Inferior parietal cortex (tissue), 1 donor: ENCODE measurements around the gene ZNF219.

Source experiments
- DNase-seq: peaks from one replicate; pipeline ENCODE4 v3.0.0-alpha.2; 2016; ENCODE audit errors: extremely low spot score

Gene ZNF219

GRCh38 chr14:21087294-21088091 is 11.0 kb downstream of the ZNF219 start:
- peak; percentile 71 for DNase-seq

- no peak for DNase-seq
Measured at GRCh38 chr14:21086908-21087293, 11.6 kb downstream of the ZNF219 start.

DNA sequence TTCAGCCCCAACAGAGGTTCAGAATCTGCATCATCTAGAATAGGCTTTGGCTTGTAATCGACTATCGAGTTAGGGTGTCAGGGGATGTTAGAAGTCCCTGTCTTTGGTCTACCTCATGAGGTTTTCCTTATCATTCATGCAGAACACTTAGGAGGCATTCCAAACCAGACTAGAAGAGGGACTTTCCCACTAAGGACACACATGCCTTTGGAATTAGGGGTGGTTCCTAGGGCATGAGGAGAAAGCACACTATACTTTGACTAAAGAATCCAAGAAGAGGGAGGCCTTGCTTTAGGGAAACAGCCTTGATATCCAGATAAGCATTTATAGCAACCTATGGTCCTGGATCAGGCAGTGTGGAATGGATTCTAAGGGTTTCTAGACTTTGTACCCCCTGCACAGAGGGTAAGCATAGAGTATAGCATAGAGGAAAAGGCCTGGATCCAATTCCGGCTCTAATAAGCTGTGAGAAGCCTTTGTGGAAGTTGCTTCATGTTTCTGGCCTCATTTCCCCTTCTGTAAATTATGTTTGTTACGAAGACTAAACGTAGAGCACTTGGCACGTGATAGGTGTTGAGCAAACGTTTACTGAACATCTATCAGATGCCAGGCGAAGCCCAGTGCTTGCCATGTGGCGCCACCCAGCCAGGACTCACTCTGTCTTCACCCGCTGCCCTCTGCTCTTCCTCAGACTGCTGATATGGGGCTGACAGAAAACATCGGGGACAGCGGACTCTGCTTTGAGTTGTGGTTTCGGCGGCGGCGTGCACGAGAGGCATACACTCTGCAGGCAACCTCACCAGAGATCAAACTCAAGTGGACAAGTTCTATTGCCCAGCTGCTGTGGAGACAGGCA is 13.2 kb downstream of the ZNF219 start:
- DNase-seq: no peak

- no peak for DNase-seq
Measured at GRCh38 chr14:21084396-21084795, 14.1 kb downstream of the ZNF219 start.

DNA sequence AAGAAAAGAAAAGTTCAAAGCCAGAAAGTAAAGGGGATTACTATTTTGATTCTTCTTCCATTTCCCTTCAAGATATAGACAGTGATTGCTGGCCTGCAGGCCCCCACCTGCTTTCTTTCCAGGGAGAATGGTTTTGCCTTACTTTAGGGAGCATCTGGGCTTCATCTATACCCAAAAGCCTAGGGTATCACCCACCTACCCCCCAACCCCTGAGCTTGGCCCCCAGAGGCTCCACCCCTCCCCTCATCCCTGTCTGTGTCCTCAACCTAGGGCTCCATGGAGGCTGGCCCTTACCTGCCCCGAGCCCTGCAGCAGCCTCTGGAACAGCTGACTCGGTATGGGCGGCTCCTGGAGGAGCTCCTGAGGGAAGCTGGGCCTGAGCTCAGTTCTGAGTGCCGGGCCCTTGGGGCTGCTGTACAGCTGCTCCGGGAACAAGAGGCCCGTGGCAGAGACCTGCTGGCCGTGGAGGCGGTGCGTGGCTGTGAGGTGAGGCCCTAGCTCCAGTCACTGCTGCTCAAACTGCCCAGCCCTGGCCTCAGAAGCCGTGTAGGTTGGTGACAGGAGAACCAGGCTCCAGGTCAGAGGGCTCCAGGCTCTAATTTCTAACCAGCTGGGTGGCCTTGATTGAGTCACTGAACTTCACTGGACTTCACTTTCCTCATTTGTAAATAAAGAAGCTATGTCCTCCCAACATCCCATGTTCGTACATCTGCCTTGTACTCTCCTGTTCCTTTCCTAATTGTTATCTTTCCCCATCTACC is 14.7 kb downstream of the ZNF219 start:
- no peak for DNase-seq

- DNase-seq: no peak
Measured at GRCh38 chr14:21081521-21082142, 16.8 kb downstream of the ZNF219 start.

DNA sequence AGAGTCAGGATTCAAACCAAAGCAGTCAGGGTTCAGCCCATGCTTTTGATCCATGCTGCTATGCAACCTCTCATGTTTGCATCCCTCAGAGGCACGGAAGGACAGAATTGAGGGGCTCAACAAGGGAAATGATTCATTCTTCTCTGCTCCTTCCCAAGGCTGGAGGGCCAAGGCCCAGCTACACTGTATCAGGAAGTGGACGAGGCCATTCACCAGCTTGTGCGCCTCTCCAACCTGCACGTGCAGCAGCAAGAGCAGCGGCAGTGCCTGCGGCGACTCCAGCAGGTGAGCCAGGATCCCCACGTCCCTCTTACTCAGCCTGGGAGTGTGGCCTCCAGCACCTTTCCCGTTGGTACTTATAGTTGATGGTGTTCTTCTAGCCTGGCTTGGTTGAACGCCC is 19.7 kb downstream of the ZNF219 start:
- no peak for DNase-seq

GRCh38 chr14:21078287-21078686 is 20.2 kb downstream of the ZNF219 start:
- peak; percentile 33 for DNase-seq

DNA sequence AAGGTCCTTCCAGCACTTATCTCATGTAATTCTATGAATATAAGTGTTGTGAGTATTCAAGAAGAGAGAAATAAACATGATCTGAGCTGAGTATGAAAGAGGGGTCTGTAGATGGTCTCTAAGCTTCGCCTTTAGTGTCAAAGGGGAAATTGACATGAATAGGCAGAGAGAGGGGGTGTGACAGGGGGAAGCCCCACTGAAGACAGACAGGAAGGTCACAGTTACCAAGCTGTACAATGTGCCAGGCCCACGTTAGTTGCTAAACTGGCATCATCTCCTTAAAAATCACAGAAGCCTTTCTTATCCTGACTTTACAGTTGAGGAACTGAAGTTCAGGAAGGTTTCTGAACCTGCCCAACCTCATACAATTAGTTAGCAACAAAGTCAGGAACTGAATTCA is 20.8 kb downstream of the ZNF219 start:
- DNase-seq: no peak

DNA sequence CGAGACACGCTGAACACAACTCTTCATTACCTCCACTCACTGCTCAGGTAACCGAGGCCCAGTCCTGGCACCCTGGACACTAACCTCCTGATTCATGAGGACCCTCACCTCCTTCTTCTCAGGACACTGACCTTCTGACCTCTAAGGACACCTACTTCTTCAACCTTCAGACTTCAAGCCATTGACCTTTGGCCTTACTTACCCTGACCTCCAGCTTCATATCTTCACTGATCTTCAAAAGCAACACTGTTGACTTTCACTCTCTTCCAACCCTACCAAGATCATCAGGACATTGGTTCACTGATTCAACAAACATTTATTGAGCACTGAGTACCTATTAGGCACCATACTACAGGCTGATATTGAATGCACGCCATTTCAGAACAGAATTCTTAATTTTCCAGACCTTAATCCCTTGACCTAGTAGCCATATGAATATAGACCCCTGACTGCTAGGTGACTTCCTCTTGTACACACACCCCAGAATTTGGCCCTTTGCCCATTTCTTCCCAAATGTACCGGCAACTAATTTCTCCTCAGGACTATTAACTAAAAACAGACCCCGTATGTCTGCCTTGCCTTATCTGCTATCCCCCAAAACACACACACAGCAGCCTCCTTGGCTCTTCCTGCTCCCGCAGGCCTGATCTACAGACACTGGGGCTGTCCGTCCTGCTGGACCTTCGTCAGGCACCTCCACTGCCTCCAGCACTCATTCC is 22.6 kb downstream of the ZNF219 start:
- DNase-seq: no peak

- DNase-seq: no peak
Measured at GRCh38 chr14:21074398-21075272, 23.8 kb downstream of the ZNF219 start.

DNA sequence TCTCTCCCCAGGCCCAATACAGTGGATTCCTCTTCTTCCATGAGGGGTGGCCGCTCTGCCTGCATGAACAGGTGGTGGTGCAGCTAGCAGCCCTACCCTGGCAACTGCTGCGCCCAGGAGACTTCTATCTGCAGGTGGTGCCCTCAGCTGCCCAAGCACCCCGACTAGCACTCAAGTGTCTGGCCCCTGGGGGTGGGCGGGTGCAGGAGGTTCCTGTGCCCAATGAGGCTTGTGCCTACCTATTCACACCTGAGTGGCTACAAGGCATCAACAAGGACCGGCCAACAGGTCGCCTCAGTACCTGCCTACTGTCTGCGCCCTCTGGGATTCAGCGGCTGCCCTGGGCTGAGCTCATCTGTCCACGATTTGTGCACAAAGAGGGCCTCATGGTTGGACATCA is 24.5 kb downstream of the ZNF219 start:
- DNase-seq: no peak

DNA sequence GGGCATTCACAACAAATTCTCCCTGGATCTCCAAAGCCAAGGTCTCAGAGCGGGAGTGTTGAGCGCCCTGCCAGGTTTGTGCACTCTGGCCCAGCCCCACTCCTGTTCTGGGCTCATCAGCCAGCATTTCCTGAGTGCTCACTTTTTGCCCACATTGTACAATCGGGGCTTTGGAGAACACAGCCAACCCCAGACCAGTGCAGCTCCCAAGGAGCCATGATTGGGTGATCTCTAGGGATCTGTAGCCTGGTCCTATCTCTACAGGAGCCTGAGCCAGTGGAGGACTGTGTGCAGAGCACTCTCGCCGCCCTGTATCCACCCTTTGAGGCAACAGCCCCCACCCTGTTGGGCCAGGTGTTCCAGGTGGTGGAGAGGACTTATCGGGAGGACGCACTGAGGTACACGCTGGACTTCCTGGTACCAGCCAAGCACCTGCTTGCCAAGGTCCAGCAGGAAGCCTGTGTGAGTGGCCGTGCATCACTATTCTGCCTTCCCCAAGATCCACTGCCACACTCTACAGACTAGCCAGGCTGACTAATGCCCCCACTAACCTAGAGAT is 25.6 kb downstream of the ZNF219 start:
- no peak for DNase-seq

- no peak for DNase-seq
Measured at GRCh38 chr14:21072031-21072473, 26.4 kb downstream of the ZNF219 start.

GRCh38 chr14:21071225-21072030 is 27.0 kb downstream of the ZNF219 start:
- peak; percentile 25 for DNase-seq

DNA sequence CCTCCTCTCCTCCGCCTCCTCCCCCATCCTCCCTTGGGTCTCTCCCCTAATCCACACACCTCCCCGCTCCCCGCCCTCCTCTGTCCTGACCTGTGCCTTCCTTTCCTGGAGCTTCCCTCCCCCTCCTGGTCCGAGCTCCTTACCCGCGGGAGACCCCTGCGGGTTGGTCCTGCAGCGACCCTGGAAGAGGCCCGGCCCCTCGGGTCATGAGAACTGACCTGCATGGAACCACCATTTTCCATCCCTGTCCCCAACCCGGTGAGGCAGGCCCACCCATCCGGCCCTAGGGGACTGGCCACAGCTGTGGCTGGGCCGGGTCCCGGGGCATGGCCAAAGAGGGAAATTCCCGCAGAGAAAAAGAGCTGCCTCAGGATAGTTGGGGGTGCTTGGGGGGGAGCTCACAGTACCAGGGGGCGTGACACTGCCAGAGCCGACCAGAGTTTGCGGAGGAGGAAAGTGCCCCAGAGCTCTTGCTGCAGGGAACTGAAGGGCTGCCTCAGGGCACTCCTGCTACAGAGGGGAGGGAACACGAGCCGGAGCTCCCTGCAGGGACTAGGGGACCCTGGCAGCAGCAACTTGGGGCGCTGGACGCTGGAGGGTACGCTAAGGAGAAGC is 27.7 kb downstream of the ZNF219 start:
- DNase-seq: peak; percentile 13

GRCh38 chr14:21070083-21070609 is 28.3 kb downstream of the ZNF219 start, which contains the start of gene ARHGEF40:
Gene ARHGEF40, plus strand, starts transcription at chr14:21070304. Its CDS starts 93 bp downstream, at chr14:21070397.
- peak; percentile 45 for DNase-seq
